Peyer's patch (tissue), 4 donors: ENCODE measurements around the gene RASD1. TPM values are rescaled to one million over a fixed set of nuclear protein-coding genes. Genes with fewer than 3 reads are reported as not detected.
A peak's percentile ranks its signal among the peaks of the same experiment; 100 is the strongest.
"Not testable (repeated sequence)": the region's sequence is repeated elsewhere in the genome, so short reads cannot be mapped to it uniquely, and the experiment has no call there.

Source experiments
- DNase-seq, 3 donors: peaks; one replicate each; pipeline ENCODE4 v3.0.0-alpha.2; 2017 to 2019
- H3K27ac ChIP-seq, 4 donors: fragments of 200-600 bp; sonication (generic); one replicate each; pipeline ENCODE4 v1.5.1; 2016 to 2019
- H3K27me3 ChIP-seq, 2 donors: fragments of 200-600 bp; sonication (generic); one replicate each; pipeline ENCODE4 v1.5.1; 2019
- H3K36me3 ChIP-seq, 3 donors: fragments of 200-600 bp; sonication (generic); one replicate each; pipeline ENCODE4 v1.5.1; 2016 to 2019
- H3K4me1 ChIP-seq, 4 donors: fragments of 200-600 bp; sonication (generic); one replicate each; pipeline ENCODE4 v1.5.1; 2016 to 2019
- H3K4me3 ChIP-seq, 4 donors: fragments of 200-600 bp; sonication (generic); 1 replicate in 3 of 4; 2 replicates in 1 of 4; pipeline ENCODE4 v1.5.1; 2016 to 2019; ENCODE audit warnings: mild to moderate bottlenecking in 1 of 4
- H3K9me3 ChIP-seq, 4 donors: fragments of 200-600 bp; sonication (generic); one replicate each; pipeline ENCODE4 v1.5.1; 2016 to 2019; ENCODE audit warnings: mild to moderate bottlenecking in 1 of 4
- POLR2A ChIP-seq, 2 donors: fragments of 450-650 bp; IDR thresholded peaks; one replicate each; pipeline ENCODE4 v1.5.1; 2017; ENCODE audit warnings: antibody characterized with exemption in 2 of 2, mild to moderate bottlenecking in 2 of 2, moderate library complexity in 2 of 2
- total RNA-seq, 4 donors: library from RNA; depleted of rRNA; stranded (reverse); fragments of >200 nt; gene quantifications; one replicate each; pipeline ENCODE4 v1.1.0, GENCODE V29; 2016
- TF ChIP-seq, protein P1 (sequence below), 6 experiments: fragments of 450-650 bp in 4 of 6; fragments of 200-600 bp in 2 of 6; sonication (generic) in 1 of 6; IDR thresholded peaks; one replicate each; pipeline ENCODE4 v1.5.1; 2017 to 2019; ENCODE audit warnings: antibody characterized with exemption in 6 of 6, mild to moderate bottlenecking in 3 of 6, moderate library complexity in 1 of 6

The RASD1 gene
- total RNA-seq, 4 donors from 2014 or later: 15.0 to 32.2 (median 25.1) TPM

- Histone ChIP-seq H3K4me3 (no peak overlapping the region), H3K4me1 (no peaks in the 10 kb centered on the region), H3K27ac (no peak overlapping the region), H3K36me3 (no peaks in the 10 kb centered on the region), H3K27me3 (no peaks in the 10 kb centered on the region), H3K9me3 (no peaks in the 10 kb centered on the region)
- TF ChIP-seq, protein P1, sequence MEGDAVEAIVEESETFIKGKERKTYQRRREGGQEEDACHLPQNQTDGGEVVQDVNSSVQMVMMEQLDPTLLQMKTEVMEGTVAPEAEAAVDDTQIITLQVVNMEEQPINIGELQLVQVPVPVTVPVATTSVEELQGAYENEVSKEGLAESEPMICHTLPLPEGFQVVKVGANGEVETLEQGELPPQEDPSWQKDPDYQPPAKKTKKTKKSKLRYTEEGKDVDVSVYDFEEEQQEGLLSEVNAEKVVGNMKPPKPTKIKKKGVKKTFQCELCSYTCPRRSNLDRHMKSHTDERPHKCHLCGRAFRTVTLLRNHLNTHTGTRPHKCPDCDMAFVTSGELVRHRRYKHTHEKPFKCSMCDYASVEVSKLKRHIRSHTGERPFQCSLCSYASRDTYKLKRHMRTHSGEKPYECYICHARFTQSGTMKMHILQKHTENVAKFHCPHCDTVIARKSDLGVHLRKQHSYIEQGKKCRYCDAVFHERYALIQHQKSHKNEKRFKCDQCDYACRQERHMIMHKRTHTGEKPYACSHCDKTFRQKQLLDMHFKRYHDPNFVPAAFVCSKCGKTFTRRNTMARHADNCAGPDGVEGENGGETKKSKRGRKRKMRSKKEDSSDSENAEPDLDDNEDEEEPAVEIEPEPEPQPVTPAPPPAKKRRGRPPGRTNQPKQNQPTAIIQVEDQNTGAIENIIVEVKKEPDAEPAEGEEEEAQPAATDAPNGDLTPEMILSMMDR (IDR thresholded peaks at IDR 0.05): no peak
- no peak for TF ChIP-seq POLR2A (IDR thresholded peaks at IDR 0.05)
- DNase-seq: no peak
Observed at GRCh38 chr17:17460038-17460437, 36.2 kb downstream of the RASD1 start.

DNA sequence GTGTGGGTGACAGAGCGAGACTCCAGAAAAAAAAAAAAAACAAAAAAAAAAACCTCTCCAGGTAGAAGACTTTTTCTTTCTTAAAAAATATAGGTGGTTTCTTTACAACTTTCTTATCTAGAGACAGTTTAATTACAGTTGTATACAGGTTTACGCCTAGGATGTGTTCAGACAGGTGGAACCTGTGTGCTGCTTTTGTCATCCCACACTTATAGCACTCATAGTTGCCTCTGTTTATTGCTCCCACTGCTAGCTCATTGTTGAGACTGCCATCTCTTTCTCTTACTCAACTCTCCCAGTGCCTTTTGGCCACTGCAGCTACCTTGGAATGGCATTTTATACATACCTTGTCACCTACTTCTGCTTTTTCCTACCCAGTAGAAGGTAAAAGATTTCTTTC lies 38.5 kb downstream of the RASD1 start:
- no peak overlapping the region for H3K27ac ChIP-seq

DNA sequence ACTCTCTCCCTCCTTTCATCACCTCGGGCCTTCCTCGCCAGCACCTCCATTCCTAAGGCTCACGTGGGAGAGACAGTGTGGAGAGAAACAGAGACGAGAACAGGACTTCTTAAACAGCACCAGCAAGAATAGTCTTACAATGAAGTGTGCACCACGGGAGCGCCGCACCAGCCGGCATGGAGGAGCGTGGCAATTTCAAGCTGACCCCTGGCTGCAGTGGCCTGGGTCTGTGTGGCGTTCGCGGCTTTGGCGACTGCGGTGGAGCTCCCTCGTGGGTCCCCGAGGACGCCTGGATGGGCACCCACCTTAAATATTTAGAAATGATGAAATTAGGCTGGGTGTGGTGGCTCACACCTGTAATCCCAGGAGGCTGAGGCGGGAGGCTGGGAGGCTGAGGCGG lies 39.9 kb downstream of the RASD1 start:
- H3K4me3 ChIP-seq: no peak overlapping the region
- H3K9me3 ChIP-seq: no peaks in the 10 kb centered on the region
- H3K36me3 ChIP-seq: no peaks in the 10 kb centered on the region
- TF ChIP-seq, protein P1 (IDR thresholded peaks at IDR 0.05): no peak
- no peak for TF ChIP-seq POLR2A (IDR thresholded peaks at IDR 0.05)
- no peaks in the 10 kb centered on the region for H3K4me1 ChIP-seq
- no peaks in the 10 kb centered on the region for H3K27me3 ChIP-seq
- H3K27ac ChIP-seq: no peak overlapping the region
- no peak for DNase-seq

More for the DNA sequence above, 38.5 kb downstream of the RASD1 start:
- Histone ChIP-seq H3K4me1 (no peaks in the 10 kb centered on the region), H3K36me3 (no peaks in the 10 kb centered on the region), H3K9me3 (no peaks in the 10 kb centered on the region), H3K4me3 (no peak overlapping the region), H3K27me3 (no peaks in the 10 kb centered on the region)
- TF ChIP-seq, protein P1 (IDR thresholded peaks at IDR 0.05): no peak
- no peak for TF ChIP-seq POLR2A (IDR thresholded peaks at IDR 0.05)
- peak in 1 of 3 donors; percentile 21 for DNase-seq

- TF ChIP-seq POLR2A (IDR thresholded peaks at IDR 0.05): no peak
- TF ChIP-seq, protein P1 (IDR thresholded peaks at IDR 0.05): no peak
- no peak for DNase-seq
- no peaks in the 10 kb centered on the region for H3K4me1 ChIP-seq
- no peaks in the 10 kb centered on the region for H3K36me3 ChIP-seq
- H3K27me3 ChIP-seq: no peaks in the 10 kb centered on the region
- no peak overlapping the region for H3K4me3 ChIP-seq
- H3K27ac ChIP-seq: no peak overlapping the region
- no peaks in the 10 kb centered on the region for H3K9me3 ChIP-seq
Observed at GRCh38 chr17:17455173-17455572, 41.0 kb downstream of the RASD1 start.

DNA sequence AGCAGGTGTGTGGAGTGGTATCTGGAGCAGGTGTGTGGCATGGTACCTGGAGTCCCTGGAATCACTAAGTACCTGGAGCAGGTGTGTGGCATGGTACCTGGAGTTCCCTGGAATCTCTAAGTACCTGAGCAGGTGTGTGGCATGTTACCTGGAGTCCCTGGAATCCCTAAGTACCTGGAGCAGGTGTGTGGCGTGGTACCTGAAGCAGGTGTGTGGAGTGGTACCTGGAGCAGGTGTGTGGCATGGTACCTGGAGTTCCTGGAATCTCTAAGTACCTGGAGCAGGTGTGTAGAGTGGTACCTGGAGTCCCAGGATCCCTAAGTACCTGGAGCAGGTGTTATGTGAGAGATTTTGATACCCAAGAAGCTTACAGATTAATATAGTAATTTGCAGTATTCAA lies 41.5 kb downstream of the RASD1 start:
- H3K4me3 ChIP-seq, H3K27me3 ChIP-seq, H3K9me3 ChIP-seq, H3K4me1 ChIP-seq, H3K36me3 ChIP-seq, H3K27ac ChIP-seq: not testable (repeated sequence)
- DNase-seq: peak in 1 of 3 donors; percentile 21

- Histone ChIP-seq H3K27ac (no peak overlapping the region), H3K9me3 (no peaks in the 10 kb centered on the region), H3K27me3 (no peaks in the 10 kb centered on the region), H3K4me3 (no peak overlapping the region), H3K36me3 (no peaks in the 10 kb centered on the region), H3K4me1 (no peaks in the 10 kb centered on the region)
- peak in 1 of 3 donors; percentile 6 for DNase-seq
- no peak for TF ChIP-seq POLR2A (IDR thresholded peaks at IDR 0.05)
- TF ChIP-seq, protein P1 (IDR thresholded peaks at IDR 0.05): no peak
Observed at GRCh38 chr17:17454276-17454675, 41.9 kb downstream of the RASD1 start.
